Measurements from ENCODE around the gene DHRSX.

The DHRSX gene

GRCh38 chrX:2516623-2517022 is 15.8 kb upstream of the DHRSX start:
- ChIA-PET POLR2A (no interaction called here), CTCF (no interaction called here)
- H3K4me1 ChIP-seq (ENCODE audit: control insufficient read depth, insufficient read depth, low read length), result no peaks in the 10 kb centered on the region
- no peak overlapping the region for H3K27ac ChIP-seq (ENCODE audit: extremely low read depth, low read depth, low read length)
- TF ChIP-seq ZNF791 (tag by site-specific recombination; IDR thresholded peaks at IDR 0.05) (no peak), ZNF280C (tag by site-specific recombination; IDR thresholded peaks at IDR 0.05) (no peak), YY1 (tag by site-specific recombination; IDR thresholded peaks at IDR 0.05) (no peak), KLF17 (tag by site-specific recombination; IDR thresholded peaks at IDR 0.05) (no peak), ZNF600 (tag by site-specific recombination; IDR thresholded peaks at IDR 0.05) (no peak), ZNF140 (tag by site-specific recombination; IDR thresholded peaks at IDR 0.05) (no peak), ZNF350 (tag by site-specific recombination; IDR thresholded peaks at IDR 0.05) (no peak), ZNF654 (tag by site-specific recombination; IDR thresholded peaks at IDR 0.05; ENCODE audit: low read depth) (no peak), ZNF16 (tag by site-specific recombination; IDR thresholded peaks at IDR 0.05; ENCODE audit: low read depth) (no peak), ZNF510 (tag by site-specific recombination; IDR thresholded peaks at IDR 0.05; ENCODE audit: insufficient replicate concordance) (no peak), ZNF423 (tag by site-specific recombination; IDR thresholded peaks at IDR 0.05) (no peak), ZNF488 (tag by site-specific recombination; IDR thresholded peaks at IDR 0.05) (no peak), ZNF830 (tag by site-specific recombination; IDR thresholded peaks at IDR 0.05; ENCODE audit: low read depth) (no peak), TRIM28 (IDR thresholded peaks at IDR 0.05; ENCODE audit: borderline replicate concordance, low read length) (no peak), SALL2 (tag by site-specific recombination; IDR thresholded peaks at IDR 0.05; ENCODE audit: borderline replicate concordance) (no peak)
- TF ChIP-seq, protein P1, sequence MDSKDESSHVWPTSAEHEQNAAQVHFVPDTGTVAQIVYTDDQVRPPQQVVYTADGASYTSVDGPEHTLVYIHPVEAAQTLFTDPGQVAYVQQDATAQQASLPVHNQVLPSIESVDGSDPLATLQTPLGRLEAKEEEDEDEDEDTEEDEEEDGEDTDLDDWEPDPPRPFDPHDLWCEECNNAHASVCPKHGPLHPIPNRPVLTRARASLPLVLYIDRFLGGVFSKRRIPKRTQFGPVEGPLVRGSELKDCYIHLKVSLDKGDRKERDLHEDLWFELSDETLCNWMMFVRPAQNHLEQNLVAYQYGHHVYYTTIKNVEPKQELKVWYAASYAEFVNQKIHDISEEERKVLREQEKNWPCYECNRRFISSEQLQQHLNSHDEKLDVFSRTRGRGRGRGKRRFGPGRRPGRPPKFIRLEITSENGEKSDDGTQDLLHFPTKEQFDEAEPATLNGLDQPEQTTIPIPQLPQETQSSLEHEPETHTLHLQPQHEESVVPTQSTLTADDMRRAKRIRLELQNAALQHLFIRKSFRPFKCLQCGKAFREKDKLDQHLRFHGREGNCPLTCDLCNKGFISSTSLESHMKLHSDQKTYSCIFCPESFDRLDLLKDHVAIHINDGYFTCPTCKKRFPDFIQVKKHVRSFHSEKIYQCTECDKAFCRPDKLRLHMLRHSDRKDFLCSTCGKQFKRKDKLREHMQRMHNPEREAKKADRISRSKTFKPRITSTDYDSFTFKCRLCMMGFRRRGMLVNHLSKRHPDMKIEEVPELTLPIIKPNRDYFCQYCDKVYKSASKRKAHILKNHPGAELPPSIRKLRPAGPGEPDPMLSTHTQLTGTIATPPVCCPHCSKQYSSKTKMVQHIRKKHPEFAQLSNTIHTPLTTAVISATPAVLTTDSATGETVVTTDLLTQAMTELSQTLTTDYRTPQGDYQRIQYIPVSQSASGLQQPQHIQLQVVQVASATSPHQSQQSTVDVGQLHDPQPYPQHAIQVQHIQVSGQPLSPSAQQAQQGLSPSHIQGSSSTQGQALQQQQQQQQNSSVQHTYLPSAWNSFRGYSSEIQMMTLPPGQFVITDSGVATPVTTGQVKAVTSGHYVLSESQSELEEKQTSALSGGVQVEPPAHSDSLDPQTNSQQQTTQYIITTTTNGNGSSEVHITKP (tag by site-specific recombination; IDR thresholded peaks at IDR 0.05), result no peak
- TF ChIP-seq, protein P2, sequence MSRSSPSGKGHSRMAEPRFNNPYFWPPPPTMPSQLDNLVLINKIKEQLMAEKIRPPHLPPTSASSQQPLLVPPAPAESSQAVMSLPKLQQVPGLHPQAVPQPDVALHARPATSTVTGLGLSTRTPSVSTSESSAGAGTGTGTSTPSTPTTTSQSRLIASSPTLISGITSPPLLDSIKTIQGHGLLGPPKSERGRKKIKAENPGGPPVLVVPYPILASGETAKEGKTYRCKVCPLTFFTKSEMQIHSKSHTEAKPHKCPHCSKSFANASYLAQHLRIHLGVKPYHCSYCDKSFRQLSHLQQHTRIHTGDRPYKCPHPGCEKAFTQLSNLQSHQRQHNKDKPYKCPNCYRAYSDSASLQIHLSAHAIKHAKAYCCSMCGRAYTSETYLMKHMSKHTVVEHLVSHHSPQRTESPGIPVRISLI (tag by site-specific recombination; IDR thresholded peaks at IDR 0.05), result no peak
- no peaks in the 10 kb centered on the region for H3K36me3 ChIP-seq (ENCODE audit: control insufficient read depth in 2 of 2, insufficient read depth in 1 of 2, low read length in 2 of 2)
- no peaks in the 10 kb centered on the region for H3K9me3 ChIP-seq (ENCODE audit: control insufficient read depth, insufficient read depth, low read depth, low read length)
- H3K4me3 ChIP-seq (ENCODE audit: low read depth, low read length), result no peak overlapping the region

GRCh38 chrX:2514131-2514530 is 13.4 kb upstream of the DHRSX start:
- Histone ChIP-seq H3K36me3 (ENCODE audit: control insufficient read depth in 2 of 2, insufficient read depth in 1 of 2, low read length in 2 of 2) (no peaks in the 10 kb centered on the region), H3K4me1 (ENCODE audit: control insufficient read depth, insufficient read depth, low read length) (no peaks in the 10 kb centered on the region), H3K9me3 (ENCODE audit: control insufficient read depth, insufficient read depth, low read depth, low read length) (no peaks in the 10 kb centered on the region), H3K4me3 (ENCODE audit: low read depth, low read length) (no peak overlapping the region), H3K27ac (ENCODE audit: extremely low read depth, low read depth, low read length) (no peak overlapping the region)
- TF ChIP-seq ZBTB48 (tag by site-specific recombination; IDR thresholded peaks at IDR 0.05), result no peak
- no peak for TF ChIP-seq HOXC10 (CRISPR knock-in tag; IDR thresholded peaks at IDR 0.05)
- no peak for TF ChIP-seq ZNF664 (tag by site-specific recombination; IDR thresholded peaks at IDR 0.05)
- no peak for TF ChIP-seq FEZF1 (tag by site-specific recombination; IDR thresholded peaks at IDR 0.05)
- TF ChIP-seq ZNF837 (tag by site-specific recombination; IDR thresholded peaks at IDR 0.05), result no peak
- TF ChIP-seq, protein P3, sequence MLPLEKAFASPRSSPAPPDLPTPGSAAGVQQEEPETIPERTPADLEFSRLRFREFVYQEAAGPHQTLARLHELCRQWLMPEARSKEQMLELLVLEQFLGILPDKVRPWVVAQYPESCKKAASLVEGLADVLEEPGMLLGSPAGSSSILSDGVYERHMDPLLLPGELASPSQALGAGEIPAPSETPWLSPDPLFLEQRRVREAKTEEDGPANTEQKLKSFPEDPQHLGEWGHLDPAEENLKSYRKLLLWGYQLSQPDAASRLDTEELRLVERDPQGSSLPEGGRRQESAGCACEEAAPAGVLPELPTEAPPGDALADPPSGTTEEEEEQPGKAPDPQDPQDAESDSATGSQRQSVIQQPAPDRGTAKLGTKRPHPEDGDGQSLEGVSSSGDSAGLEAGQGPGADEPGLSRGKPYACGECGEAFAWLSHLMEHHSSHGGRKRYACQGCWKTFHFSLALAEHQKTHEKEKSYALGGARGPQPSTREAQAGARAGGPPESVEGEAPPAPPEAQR (tag by site-specific recombination; IDR thresholded peaks at IDR 0.05), result no peak
- TF ChIP-seq, protein P4, sequence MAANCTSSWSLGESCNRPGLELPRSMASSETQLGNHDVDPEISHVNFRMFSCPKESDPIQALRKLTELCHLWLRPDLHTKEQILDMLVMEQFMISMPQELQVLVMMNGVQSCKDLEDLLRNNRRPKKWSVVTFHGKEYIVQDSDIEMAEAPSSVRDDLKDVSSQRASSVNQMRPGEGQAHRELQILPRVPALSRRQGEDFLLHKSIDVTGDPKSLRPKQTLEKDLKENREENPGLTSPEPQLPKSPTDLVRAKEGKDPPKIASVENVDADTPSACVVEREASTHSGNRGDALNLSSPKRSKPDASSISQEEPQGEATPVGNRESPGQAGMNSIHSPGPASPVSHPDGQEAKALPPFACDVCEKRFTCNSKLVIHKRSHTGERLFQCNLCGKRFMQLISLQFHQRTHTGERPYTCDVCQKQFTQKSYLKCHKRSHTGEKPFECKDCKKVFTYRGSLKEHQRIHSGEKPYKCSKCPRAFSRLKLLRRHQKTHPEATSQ (tag by site-specific recombination; IDR thresholded peaks at IDR 0.05), result no peak
- TF ChIP-seq KLF9 (tag by site-specific recombination; IDR thresholded peaks at IDR 0.05; ENCODE audit: low read depth), result no peak
- CTCF ChIA-PET, result no interaction called here
- POLR2A ChIA-PET, result no interaction called here

Data from HEK293 (cell line).